ENCODE data around the gene THEM4.
A peak's percentile ranks its signal among the peaks of the same experiment; 100 is the strongest.

THEM4 gene

GRCh38 chr1:151846062-151846568, 63.2 kb downstream of the THEM4 start:
- ATAC-seq: peak; percentile 59
- no peak for TF ChIP-seq ZNF70 (CRISPR knock-in tag; IDR thresholded peaks at IDR 0.05)
- TF ChIP-seq RARB (CRISPR knock-in tag; IDR thresholded peaks at IDR 0.05): no peak
- no peak for TF ChIP-seq SNAI2 (CRISPR knock-in tag; IDR thresholded peaks at IDR 0.05)
- TF ChIP-seq POU6F1 (CRISPR knock-in tag; IDR thresholded peaks at IDR 0.05; ENCODE audit: borderline replicate concordance, low read depth): no peak
- no peak for TF ChIP-seq TOX (CRISPR knock-in tag; IDR thresholded peaks at IDR 0.05; ENCODE audit: borderline replicate concordance)
- no peak for TF ChIP-seq BACH2 (CRISPR knock-in tag; IDR thresholded peaks at IDR 0.05; ENCODE audit: borderline replicate concordance)
- no peak for TF ChIP-seq ZC3H10 (CRISPR knock-in tag; IDR thresholded peaks at IDR 0.05)
- no peak for TF ChIP-seq PATZ1 (CRISPR knock-in tag; IDR thresholded peaks at IDR 0.05; ENCODE audit: borderline replicate concordance)
- no peak for TF ChIP-seq ESRRG (CRISPR knock-in tag; IDR thresholded peaks at IDR 0.05)
- no peak for TF ChIP-seq ZFP3 (CRISPR knock-in tag; IDR thresholded peaks at IDR 0.05)
- TF ChIP-seq CREB5 (CRISPR knock-in tag; IDR thresholded peaks at IDR 0.05; ENCODE audit: low read depth): no peak

GRCh38 chr1:151843398-151843797, 65.9 kb downstream of the THEM4 start:
- no peak for TF ChIP-seq SNAI2 (CRISPR knock-in tag; IDR thresholded peaks at IDR 0.05)
- no peak for TF ChIP-seq CREB5 (CRISPR knock-in tag; IDR thresholded peaks at IDR 0.05; ENCODE audit: low read depth)
- no peak for TF ChIP-seq ZFP3 (CRISPR knock-in tag; IDR thresholded peaks at IDR 0.05)
- TF ChIP-seq POU6F1 (CRISPR knock-in tag; IDR thresholded peaks at IDR 0.05; ENCODE audit: borderline replicate concordance, low read depth): no peak
- no peak for TF ChIP-seq TCF4 (CRISPR knock-in tag; IDR thresholded peaks at IDR 0.05; ENCODE audit: borderline replicate concordance)
- TF ChIP-seq ZFP30 (CRISPR knock-in tag; IDR thresholded peaks at IDR 0.05): no peak
- TF ChIP-seq ZNF565 (CRISPR knock-in tag; conservative IDR thresholded peaks at IDR 0.05; ENCODE audit: low read depth): no peak
- TF ChIP-seq CSDC2 (CRISPR knock-in tag; IDR thresholded peaks at IDR 0.05): no peak
- TF ChIP-seq ZNF70 (CRISPR knock-in tag; IDR thresholded peaks at IDR 0.05): no peak
- TF ChIP-seq RARB (CRISPR knock-in tag; IDR thresholded peaks at IDR 0.05): no peak
- no peak for TF ChIP-seq ESRRG (CRISPR knock-in tag; IDR thresholded peaks at IDR 0.05)
- no peak for TF ChIP-seq PPARA (CRISPR knock-in tag; IDR thresholded peaks at IDR 0.05; ENCODE audit: borderline replicate concordance)
- no peak for TF ChIP-seq CSRNP3 (CRISPR knock-in tag; IDR thresholded peaks at IDR 0.05)
- TF ChIP-seq OSR1 (CRISPR knock-in tag; IDR thresholded peaks at IDR 0.05): no peak
- no peak for TF ChIP-seq TSHZ2 (CRISPR knock-in tag; IDR thresholded peaks at IDR 0.05)
- no peak for ATAC-seq
